Uterus (tissue), 4 donors: ENCODE results near the gene ATG16L1. TPM values are rescaled to one million over a fixed set of nuclear protein-coding genes. Genes with fewer than 3 reads are reported as not detected.

ENCODE experiments used
- DNase-seq, 2 donors: peaks; one replicate each; pipeline ENCODE4 v3.0.0-alpha.2; 2019 to 2020
- H3K27ac ChIP-seq, 2 donors: fragments of 200-600 bp; sonication (generic); 1 replicate in 1 of 2; 2 replicates in 1 of 2; pipeline ENCODE4 v1.5.1; 2016 to 2018
- H3K27me3 ChIP-seq, 2 donors: fragments of 200-600 bp; sonication (generic); one replicate each; pipeline ENCODE4 v1.5.1; 2018 to 2019; ENCODE audit warnings: control low read depth in 1 of 2
- H3K36me3 ChIP-seq, 2 donors: fragments of 200-600 bp; sonication (generic); one replicate each; pipeline ENCODE4 v1.5.1; 2019; ENCODE audit warnings: control low read depth in 1 of 2
- H3K4me1 ChIP-seq, 2 donors: fragments of 200-600 bp; sonication (generic); one replicate each; pipeline ENCODE4 v1.5.1; 2018 to 2019; ENCODE audit warnings: control low read depth in 1 of 2
- H3K4me3 ChIP-seq, 2 donors: fragments of 200-600 bp; sonication (generic); 1 replicate in 1 of 2; 2 replicates in 1 of 2; pipeline ENCODE4 v1.5.1; 2018 to 2019; ENCODE audit warnings: mild to moderate bottlenecking in 1 of 2
- H3K9me3 ChIP-seq, 2 donors: fragments of 200-600 bp; sonication (generic); one replicate each; pipeline ENCODE4 v1.5.1; 2019; ENCODE audit warnings: control low read depth in 1 of 2
- CTCF ChIP-seq, 4 experiments: fragments of 200-600 bp in 2 of 4; fragments of 450-650 bp in 2 of 4; sonication (generic) in 2 of 4; IDR thresholded peaks; one replicate each; pipeline ENCODE4 v1.5.1; 2016 to 2019; ENCODE audit warnings: antibody characterized with exemption in 4 of 4, mild to moderate bottlenecking in 2 of 4, moderate library complexity in 1 of 4
- POLR2A ChIP-seq, 2 donors: fragments of 450-650 bp; IDR thresholded peaks; one replicate each; pipeline ENCODE4 v1.6.1; 2016; ENCODE audit warnings: antibody characterized with exemption in 2 of 2, mild to moderate bottlenecking in 1 of 2, moderate library complexity in 1 of 2
- intact Hi-C: fragments of 100-400 bp; cut with DNase I; formaldehyde crosslinking; loops from one replicate; pipeline ENCODE4 v1.15.1; 2023; ENCODE audit warnings: low total_unique reads
- small RNA-seq: library from RNA; depleted of rRNA; stranded (forward); fragments of <200 nt; gene quantifications from one replicate; pipeline ENCODE3, GENCODE V24; 2016
- total RNA-seq, 4 donors: library from RNA; depleted of rRNA in 3 of 4; stranded (reverse); fragments of >200 nt in 3 of 4; gene quantifications; one replicate each; pipeline versions ENCODE4 v1.1.0 to v1.2.4, GENCODE V29; 2014 to 2023
- donor health status: DM: yes; HTN: yes; CAD: no.

ATG16L1 gene
- total RNA-seq, 4 donors from 2014 or later = 26.2 to 42.9 (median 31.9) TPM

- H3K27ac ChIP-seq = no peak overlapping the region
- intact Hi-C loops = no loop called here
- TF ChIP-seq POLR2A (IDR thresholded peaks at IDR 0.05) (no peak), CTCF (IDR thresholded peaks at IDR 0.05) (no peak)
- DNase-seq = no peak
- H3K36me3 ChIP-seq = no peaks in the 10 kb centered on the region
- H3K9me3 ChIP-seq = no peaks in the 10 kb centered on the region
- H3K27me3 ChIP-seq = no peaks in the 10 kb centered on the region
- no peak overlapping the region for H3K4me3 ChIP-seq
- H3K4me1 ChIP-seq = no peaks in the 10 kb centered on the region
Observed at GRCh38 chr2:233338812-233339368, 87.4 kb downstream of the ATG16L1 start.

GRCh38 chr2:233339427-233339826 is 88.0 kb downstream of the ATG16L1 start:
- no peaks in the 10 kb centered on the region for H3K27me3 ChIP-seq

GRCh38 chr2:233341296-233341695 is 89.8 kb downstream of the ATG16L1 start:
- Histone ChIP-seq H3K27me3 (no peaks in the 10 kb centered on the region), H3K9me3 (no peaks in the 10 kb centered on the region), H3K27ac (no peak overlapping the region), H3K36me3 (no peaks in the 10 kb centered on the region), H3K4me3 (no peak overlapping the region), H3K4me1 (no peaks in the 10 kb centered on the region)
- intact Hi-C loops = no loop called here
- TF ChIP-seq POLR2A (IDR thresholded peaks at IDR 0.05) = no peak
- TF ChIP-seq CTCF (IDR thresholded peaks at IDR 0.05) = no peak
- no peak for DNase-seq

More at GRCh38 chr2:233339427-233339826, 88.0 kb downstream of the ATG16L1 start:
- Histone ChIP-seq H3K36me3 (no peaks in the 10 kb centered on the region), H3K4me3 (no peak overlapping the region), H3K4me1 (no peaks in the 10 kb centered on the region), H3K9me3 (no peaks in the 10 kb centered on the region), H3K27ac (no peak overlapping the region)
- TF ChIP-seq CTCF (IDR thresholded peaks at IDR 0.05) (no peak), POLR2A (IDR thresholded peaks at IDR 0.05) (no peak)
- DNase-seq = no peak
- intact Hi-C loops = no loop called here

- H3K36me3 ChIP-seq = no peaks in the 10 kb centered on the region
- TF ChIP-seq POLR2A (IDR thresholded peaks at IDR 0.05) = no peak
- TF ChIP-seq CTCF (IDR thresholded peaks at IDR 0.05) = no peak
- H3K9me3 ChIP-seq = no peaks in the 10 kb centered on the region
- no peaks in the 10 kb centered on the region for H3K4me1 ChIP-seq
- no peak overlapping the region for H3K27ac ChIP-seq
- DNase-seq = no peak
- H3K4me3 ChIP-seq = no peak overlapping the region
- H3K27me3 ChIP-seq = no peaks in the 10 kb centered on the region
- intact Hi-C loops = no loop called here
Observed at GRCh38 chr2:233342301-233342700, 90.8 kb downstream of the ATG16L1 start.

GRCh38 chr2:233343171-233343705 is 91.8 kb downstream of the ATG16L1 start:
- no peak for DNase-seq

More at GRCh38 chr2:233343171-233343705, 91.8 kb downstream of the ATG16L1 start:
- TF ChIP-seq CTCF (IDR thresholded peaks at IDR 0.05) (no peak), POLR2A (IDR thresholded peaks at IDR 0.05) (no peak)
- intact Hi-C loops = no loop called here
- Histone ChIP-seq H3K36me3 (no peaks in the 10 kb centered on the region), H3K9me3 (no peaks in the 10 kb centered on the region), H3K27ac (no peak overlapping the region), H3K27me3 (no peaks in the 10 kb centered on the region), H3K4me1 (no peaks in the 10 kb centered on the region), H3K4me3 (no peak overlapping the region)

Small RNA genes within 50 kb of the gene (small RNA-seq; reads per million reads assigned to genes)
- gene RN7SL32P (not detected), gene SCARNA5 (215 reads per million, percentile 95 among the genes with 10 or more reads in this experiment), gene SCARNA6 (26.5 reads per million, percentile 92 among the genes with 10 or more reads in this experiment)

Other genes starting within 250 kb of the ATG16L1 start
- 10 to 100 TPM in 1 of 4 donors, 1 to 10 TPM in 2, under 1 TPM in 1; 0.29 to 18.4 (median 5.2) TPM for gene NGEF, start 238.4 kb upstream of the ATG16L1 start, total RNA-seq
- not detected for gene NEU2, start 219.0 kb upstream of the ATG16L1 start, total RNA-seq
- gene INPP5D, start 191.3 kb upstream of the ATG16L1 start, total RNA-seq = 10 to 100 TPM; 14.2 to 37.9 (median 22.3) TPM
- gene SAG, start 56.1 kb downstream of the ATG16L1 start, total RNA-seq = under 1 TPM in 1 of 4 donors, not detected in 3; 0.07 TPM
- gene DGKD, start 102.8 kb downstream of the ATG16L1 start, total RNA-seq = 10 to 100 TPM in 3 of 4 donors, 1 to 10 TPM in 1; 5.0 to 46.1 (median 28.0) TPM